Coronary artery (tissue), 2 donors: ENCODE results near the gene TIMP2.

Source experiments
- DNase-seq: peaks from one replicate; pipeline ENCODE4 v3.0.0-alpha.2; 2017; ENCODE audit warnings: low spot score
- H3K27ac ChIP-seq, 2 donors: fragments of 200-600 bp; sonication (generic); one replicate each; pipeline ENCODE4 v1.5.1; 2016 to 2019
- H3K4me3 ChIP-seq: fragments of 200-600 bp; sonication (generic); 2 replicates; pipeline ENCODE4 v1.5.1; 2016; ENCODE audit warnings: mild to moderate bottlenecking, moderate library complexity
- TF ChIP-seq, protein P1 (sequence below): fragments of 200-600 bp; sonication (generic); IDR thresholded peaks from one replicate; pipeline ENCODE4 v1.5.1; 2019; ENCODE audit warnings: antibody characterized with exemption

Gene TIMP2

DNA sequence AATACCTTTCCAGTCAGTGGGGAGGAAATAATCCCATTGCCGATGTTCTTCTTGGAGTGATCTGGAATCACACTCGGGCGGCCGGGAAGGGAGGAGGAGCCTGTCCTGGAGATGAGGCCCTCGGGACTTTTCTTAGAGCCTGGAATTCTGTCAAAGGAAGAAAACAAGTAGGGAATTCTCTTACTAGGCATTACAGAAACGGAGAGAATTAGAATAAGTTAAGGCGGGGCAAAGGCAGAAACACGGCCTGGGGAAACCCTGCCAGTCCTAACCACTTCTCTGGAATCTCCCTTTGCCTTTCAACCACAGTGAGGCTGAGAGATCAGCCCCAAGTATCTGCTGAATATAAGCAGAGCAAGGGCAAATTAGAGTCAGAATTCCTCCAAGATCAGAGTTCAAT lies 112.3 kb downstream of the TIMP2 start:
- TF ChIP-seq, protein P1, sequence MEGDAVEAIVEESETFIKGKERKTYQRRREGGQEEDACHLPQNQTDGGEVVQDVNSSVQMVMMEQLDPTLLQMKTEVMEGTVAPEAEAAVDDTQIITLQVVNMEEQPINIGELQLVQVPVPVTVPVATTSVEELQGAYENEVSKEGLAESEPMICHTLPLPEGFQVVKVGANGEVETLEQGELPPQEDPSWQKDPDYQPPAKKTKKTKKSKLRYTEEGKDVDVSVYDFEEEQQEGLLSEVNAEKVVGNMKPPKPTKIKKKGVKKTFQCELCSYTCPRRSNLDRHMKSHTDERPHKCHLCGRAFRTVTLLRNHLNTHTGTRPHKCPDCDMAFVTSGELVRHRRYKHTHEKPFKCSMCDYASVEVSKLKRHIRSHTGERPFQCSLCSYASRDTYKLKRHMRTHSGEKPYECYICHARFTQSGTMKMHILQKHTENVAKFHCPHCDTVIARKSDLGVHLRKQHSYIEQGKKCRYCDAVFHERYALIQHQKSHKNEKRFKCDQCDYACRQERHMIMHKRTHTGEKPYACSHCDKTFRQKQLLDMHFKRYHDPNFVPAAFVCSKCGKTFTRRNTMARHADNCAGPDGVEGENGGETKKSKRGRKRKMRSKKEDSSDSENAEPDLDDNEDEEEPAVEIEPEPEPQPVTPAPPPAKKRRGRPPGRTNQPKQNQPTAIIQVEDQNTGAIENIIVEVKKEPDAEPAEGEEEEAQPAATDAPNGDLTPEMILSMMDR: no peak
- peak overlapping the region in 1 of 2 donors; percentile 52 for H3K27ac ChIP-seq
- no peak for DNase-seq
- no peak overlapping the region for H3K4me3 ChIP-seq

DNA sequence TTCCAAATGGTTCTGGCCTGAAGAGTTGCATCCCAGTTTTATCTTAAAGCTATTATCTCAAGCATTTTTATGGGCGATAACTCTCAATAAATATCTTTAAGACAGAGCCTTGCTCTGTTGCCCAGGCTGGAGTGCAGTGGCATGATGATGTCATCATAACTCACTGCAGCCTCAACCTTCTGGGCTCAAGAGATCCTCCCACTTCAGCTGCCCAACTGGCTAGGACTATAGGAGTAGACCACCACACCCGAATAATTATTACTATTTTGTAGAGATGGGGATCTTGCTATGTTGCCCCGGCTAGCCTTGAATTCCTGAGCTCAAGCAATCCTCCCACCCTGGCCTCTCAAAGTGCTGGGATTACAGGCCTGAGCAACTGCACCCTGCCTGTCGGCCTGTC lies 117.0 kb downstream of the TIMP2 start:
- Histone ChIP-seq H3K4me3 (no peak overlapping the region), H3K27ac (no peak overlapping the region)
- DNase-seq: no peak
- TF ChIP-seq, protein P1: no peak

DNA sequence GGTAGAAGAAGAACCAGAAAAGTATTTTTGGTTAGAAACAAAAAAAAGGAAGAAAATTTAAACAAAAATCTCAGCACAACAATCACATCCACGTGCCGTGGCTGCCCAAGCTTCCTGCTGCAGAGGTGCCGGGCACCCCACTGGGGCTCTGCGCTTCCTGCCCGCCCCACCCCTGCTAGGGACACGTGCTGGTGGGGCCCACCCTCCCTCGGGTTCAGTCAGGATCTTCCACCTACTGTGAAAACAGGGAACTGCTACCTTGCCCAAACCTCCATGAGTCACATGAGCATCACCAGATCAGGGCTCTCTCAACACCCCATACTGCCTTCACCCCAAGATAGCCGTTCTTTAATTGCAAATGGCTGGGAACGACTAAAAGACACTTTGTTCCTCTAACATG lies 118.7 kb downstream of the TIMP2 start:
- H3K27ac ChIP-seq: peak overlapping the region in 1 of 2 donors; percentile 46
- DNase-seq: no peak
- H3K4me3 ChIP-seq: no peak overlapping the region
- TF ChIP-seq, protein P1: no peak

DNA sequence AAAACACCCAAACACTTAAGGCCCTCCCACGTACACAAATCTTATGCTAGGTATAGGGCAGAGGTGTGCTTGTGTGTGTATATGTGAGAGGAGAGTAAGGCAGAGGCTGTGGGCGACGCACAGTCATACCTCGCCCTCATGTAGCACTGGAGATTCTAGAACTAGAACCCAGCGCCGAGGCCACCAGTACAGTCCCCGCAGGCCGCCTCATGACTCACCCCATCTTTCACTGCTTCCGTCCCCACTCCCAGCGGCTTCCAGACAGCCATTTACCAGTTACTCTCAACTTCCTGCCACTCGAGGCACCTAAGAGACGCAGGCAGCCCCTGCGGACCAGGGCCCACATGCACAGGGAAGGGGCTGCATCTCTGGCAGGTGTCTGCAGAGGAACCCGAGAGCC lies 119.9 kb downstream of the TIMP2 start:
- TF ChIP-seq, protein P1: no peak
- DNase-seq: no peak
- Histone ChIP-seq H3K27ac (peak overlapping the region in 1 of 2 donors; percentile 49), H3K4me3 (no peak overlapping the region)

DNA sequence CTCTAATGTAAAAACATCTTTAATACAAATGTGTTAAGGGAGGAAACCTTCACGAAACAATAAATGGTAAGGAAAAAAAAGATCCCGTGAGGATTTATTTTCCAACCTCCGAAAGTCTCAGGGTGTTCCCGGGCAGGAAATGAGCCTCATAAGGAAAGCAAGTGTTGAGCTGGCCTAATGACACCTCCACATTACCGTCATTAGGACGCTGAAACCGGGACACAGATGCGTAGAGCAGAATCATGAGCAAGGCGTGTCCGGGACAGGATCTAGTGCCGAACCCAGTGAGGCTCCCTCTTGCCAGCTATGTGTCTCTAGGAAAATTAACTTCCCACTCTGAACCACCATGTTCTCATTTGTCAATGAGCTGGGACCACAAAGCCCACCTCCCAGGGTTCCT lies 120.4 kb downstream of the TIMP2 start:
- DNase-seq: no peak
- TF ChIP-seq, protein P1: no peak
- H3K4me3 ChIP-seq: no peak overlapping the region
- peak overlapping the region in 1 of 2 donors; percentile 49 for H3K27ac ChIP-seq

DNA sequence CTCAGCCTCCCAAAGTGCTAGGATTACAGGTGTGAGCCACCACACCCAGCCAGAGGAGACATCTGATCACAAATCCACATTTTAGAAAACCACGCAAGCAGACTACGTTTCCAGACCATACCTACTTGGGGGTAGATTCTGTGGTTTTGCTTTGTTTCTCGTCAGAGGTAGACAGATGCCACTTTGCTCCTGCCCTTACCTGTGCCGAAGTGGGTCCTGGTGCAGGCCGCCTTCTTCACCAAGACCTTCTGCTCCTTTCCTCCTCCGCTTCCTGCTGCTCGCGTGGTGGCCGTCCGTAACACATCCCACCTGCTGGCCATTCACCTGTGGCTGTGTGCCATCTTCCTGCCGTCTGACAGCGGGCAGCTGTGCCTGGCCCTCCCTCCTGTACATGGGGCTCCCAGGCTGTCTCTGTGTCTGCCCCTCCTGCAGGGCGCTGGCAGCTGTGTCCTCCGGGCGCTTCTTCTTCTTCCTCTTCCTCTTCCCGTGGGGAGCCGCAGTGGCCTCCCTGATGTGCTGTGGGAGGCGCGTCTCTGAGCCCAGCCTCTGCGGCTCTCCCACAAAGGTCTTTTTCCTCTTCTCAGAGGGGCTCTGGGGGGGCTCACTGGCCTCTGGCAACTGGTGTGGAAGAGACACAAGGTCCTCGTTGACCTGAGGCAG lies 121.9 kb downstream of the TIMP2 start:
- H3K4me3 ChIP-seq: no peak overlapping the region
- TF ChIP-seq, protein P1: no peak
- peak overlapping the region in 1 of 2 donors; percentile 64 for H3K27ac ChIP-seq
- no peak for DNase-seq
